Suprapubic skin (tissue), 4 donors: ENCODE results near the gene ARID5A. TPM values are rescaled to one million over a fixed set of nuclear protein-coding genes. Genes with fewer than 3 reads are reported as not detected.
"Not testable (repeated sequence)": the region's sequence is repeated elsewhere in the genome, so short reads cannot be mapped to it uniquely, and the experiment has no call there.

Experiments used
- DNase-seq, 2 donors: peaks; one replicate each; pipeline ENCODE4 v3.0.0-alpha.2; 2019; ENCODE audit warnings: low spot score in 2 of 2
- H3K27ac ChIP-seq: fragments of 200-600 bp; sonication (generic); one replicate; pipeline ENCODE4 v1.5.1; 2019
- H3K27me3 ChIP-seq: fragments of 200-600 bp; sonication (generic); one replicate; pipeline ENCODE4 v1.5.1; 2019
- H3K36me3 ChIP-seq: fragments of 200-600 bp; sonication (generic); one replicate; pipeline ENCODE4 v1.5.1; 2019
- H3K4me1 ChIP-seq: fragments of 200-600 bp; sonication (generic); one replicate; pipeline ENCODE4 v1.5.1; 2019
- H3K4me3 ChIP-seq: fragments of 200-600 bp; sonication (generic); one replicate; pipeline ENCODE4 v1.5.1; 2019; ENCODE audit warnings: mild to moderate bottlenecking
- H3K9me3 ChIP-seq: fragments of 200-600 bp; sonication (generic); one replicate; pipeline ENCODE4 v1.5.1; 2019
- EP300 ChIP-seq: sonication (generic); formaldehyde crosslinking; IDR thresholded peaks from one replicate; pipeline ENCODE4 v1.6.1; 2017; ENCODE audit warnings: antibody characterized with exemption
- POLR2A ChIP-seq, 2 donors: fragments of 450-650 bp; IDR thresholded peaks; one replicate each; pipeline ENCODE4 v1.6.1; 2017; ENCODE audit warnings: antibody characterized with exemption in 2 of 2, mild to moderate bottlenecking in 2 of 2, moderate library complexity in 2 of 2
- POLR2AphosphoS5 ChIP-seq, 3 donors: sonication (generic); formaldehyde crosslinking; IDR thresholded peaks; one replicate each; pipeline ENCODE4 v1.6.1; 2017; ENCODE audit warnings: antibody characterized with exemption in 3 of 3
- WGBS: methylation state at CpG from one replicate; pipeline ENCODE4 v1.1.5; 2018; 5-methylcytosine and 5-hydroxymethylcytosine counted together
- total RNA-seq, 4 donors: library from RNA; depleted of rRNA; stranded (reverse); fragments of >200 nt; gene quantifications; one replicate each; pipeline ENCODE4 v1.1.0, GENCODE V29; 2016
- TF ChIP-seq, protein P1 (sequence below), 2 donors: fragments of 200-600 bp in 1 of 2; fragments of 450-650 bp in 1 of 2; sonication (generic) in 1 of 2; IDR thresholded peaks; one replicate each; pipeline ENCODE4 v1.5.1; 2016 to 2019; ENCODE audit warnings: antibody characterized with exemption in 2 of 2, mild to moderate bottlenecking in 1 of 2, moderate library complexity in 1 of 2

ARID5A gene
- total RNA-seq, 4 donors from 2014 or later, result 11.4 to 22.4 (median 15.0) TPM

GRCh38 chr2:96550787-96551604 lies 14.4 kb downstream of the ARID5A start:
- TF ChIP-seq POLR2AphosphoS5 (IDR thresholded peaks at IDR 0.05) (no peak), EP300 (no peak), POLR2A (IDR thresholded peaks at IDR 0.05) (no peak)
- TF ChIP-seq, protein P1, sequence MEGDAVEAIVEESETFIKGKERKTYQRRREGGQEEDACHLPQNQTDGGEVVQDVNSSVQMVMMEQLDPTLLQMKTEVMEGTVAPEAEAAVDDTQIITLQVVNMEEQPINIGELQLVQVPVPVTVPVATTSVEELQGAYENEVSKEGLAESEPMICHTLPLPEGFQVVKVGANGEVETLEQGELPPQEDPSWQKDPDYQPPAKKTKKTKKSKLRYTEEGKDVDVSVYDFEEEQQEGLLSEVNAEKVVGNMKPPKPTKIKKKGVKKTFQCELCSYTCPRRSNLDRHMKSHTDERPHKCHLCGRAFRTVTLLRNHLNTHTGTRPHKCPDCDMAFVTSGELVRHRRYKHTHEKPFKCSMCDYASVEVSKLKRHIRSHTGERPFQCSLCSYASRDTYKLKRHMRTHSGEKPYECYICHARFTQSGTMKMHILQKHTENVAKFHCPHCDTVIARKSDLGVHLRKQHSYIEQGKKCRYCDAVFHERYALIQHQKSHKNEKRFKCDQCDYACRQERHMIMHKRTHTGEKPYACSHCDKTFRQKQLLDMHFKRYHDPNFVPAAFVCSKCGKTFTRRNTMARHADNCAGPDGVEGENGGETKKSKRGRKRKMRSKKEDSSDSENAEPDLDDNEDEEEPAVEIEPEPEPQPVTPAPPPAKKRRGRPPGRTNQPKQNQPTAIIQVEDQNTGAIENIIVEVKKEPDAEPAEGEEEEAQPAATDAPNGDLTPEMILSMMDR (IDR thresholded peaks at IDR 0.05), result no peak
- peaks cover 27% of the 10 kb centered on the region for H3K4me1 ChIP-seq
- no peak overlapping the region for H3K4me3 ChIP-seq
- no peaks in the 10 kb centered on the region for H3K27me3 ChIP-seq
- peak in 1 of 2 donors; percentile 72 for DNase-seq
- H3K27ac ChIP-seq, result no peak overlapping the region
- no peaks in the 10 kb centered on the region for H3K9me3 ChIP-seq
- peaks cover 61% of the 10 kb centered on the region for H3K36me3 ChIP-seq
- WGBS, result 94% methylated on average over 9 of the region's 14 CpGs

DNA sequence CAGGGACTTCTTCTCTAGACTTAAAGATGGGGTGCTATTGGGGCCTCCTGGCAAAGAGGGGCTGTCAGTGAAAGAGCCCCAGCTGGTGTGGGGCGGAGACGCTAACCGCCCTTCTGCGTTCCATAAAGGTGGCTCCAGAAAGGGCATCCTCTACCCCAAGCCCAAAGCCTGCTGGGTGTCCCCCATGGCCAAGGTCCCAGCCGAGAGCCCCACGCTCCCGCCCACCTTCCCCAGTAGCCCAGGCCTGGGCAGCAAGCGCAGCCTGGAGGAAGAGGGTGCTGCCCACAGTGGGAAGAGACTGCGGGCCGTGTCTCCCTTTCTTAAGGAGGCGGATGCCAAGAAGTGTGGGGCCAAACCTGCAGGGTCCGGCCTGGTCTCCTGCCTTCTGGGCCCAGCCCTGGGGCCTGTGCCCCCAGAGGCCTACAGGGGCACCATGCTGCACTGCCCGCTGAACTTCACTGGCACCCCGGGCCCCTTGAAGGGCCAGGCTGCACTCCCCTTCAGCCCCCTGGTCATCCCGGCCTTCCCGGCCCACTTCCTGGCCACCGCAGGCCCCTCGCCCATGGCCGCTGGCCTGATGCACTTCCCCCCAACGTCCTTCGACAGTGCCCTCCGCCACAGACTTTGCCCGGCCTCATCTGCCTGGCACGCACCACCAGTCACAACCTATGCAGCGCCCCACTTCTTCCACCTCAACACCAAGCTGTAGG lies 15.2 kb downstream of the ARID5A start:
- TF ChIP-seq, protein P1 (IDR thresholded peaks at IDR 0.05), result no peak
- TF ChIP-seq EP300 (no peak), POLR2AphosphoS5 (IDR thresholded peaks at IDR 0.05) (no peak), POLR2A (IDR thresholded peaks at IDR 0.05) (no peak)
- 92% methylated on average over 11 of the region's 25 CpGs for WGBS
- Histone ChIP-seq H3K4me1 (peaks cover 22% of the 10 kb centered on the region), H3K36me3 (peaks cover 61% of the 10 kb centered on the region), H3K4me3 (no peak overlapping the region), H3K9me3 (no peaks in the 10 kb centered on the region), H3K27ac (no peak overlapping the region), H3K27me3 (no peaks in the 10 kb centered on the region)
- no peak for DNase-seq

- Histone ChIP-seq H3K27me3 (no peaks in the 10 kb centered on the region), H3K9me3 (no peaks in the 10 kb centered on the region), H3K4me3 (no peak overlapping the region), H3K36me3 (peaks cover 58% of the 10 kb centered on the region), H3K4me1 (peaks cover 14% of the 10 kb centered on the region), H3K27ac (no peak overlapping the region)
- TF ChIP-seq, protein P1 (IDR thresholded peaks at IDR 0.05), result no peak
- TF ChIP-seq POLR2A (IDR thresholded peaks at IDR 0.05) (no peak), EP300 (no peak), POLR2AphosphoS5 (IDR thresholded peaks at IDR 0.05) (no peak)
- no peak for DNase-seq
- WGBS, result 78% methylated on average over 14 of the region's 18 CpGs
These were observed 16.0 kb downstream of the ARID5A start for GRCh38 chr2:96552315-96553175.

- H3K4me3 ChIP-seq, result no peak overlapping the region
- H3K4me1 ChIP-seq, result peaks cover 14% of the 10 kb centered on the region
- peak in 1 of 2 donors; percentile 63 for DNase-seq
- H3K27me3 ChIP-seq, result no peaks in the 10 kb centered on the region
- H3K36me3 ChIP-seq, result peaks cover 49% of the 10 kb centered on the region
- no peak for TF ChIP-seq POLR2AphosphoS5 (IDR thresholded peaks at IDR 0.05)
- TF ChIP-seq POLR2A (IDR thresholded peaks at IDR 0.05), result no peak
- TF ChIP-seq EP300, result no peak
- TF ChIP-seq, protein P1 (IDR thresholded peaks at IDR 0.05), result no peak
- H3K27ac ChIP-seq, result no peak overlapping the region
- WGBS, result 69% methylated on average over 7 of the region's 16 CpGs
- no peaks in the 10 kb centered on the region for H3K9me3 ChIP-seq
These were observed 16.8 kb downstream of the ARID5A start for GRCh38 chr2:96553176-96553956.

DNA sequence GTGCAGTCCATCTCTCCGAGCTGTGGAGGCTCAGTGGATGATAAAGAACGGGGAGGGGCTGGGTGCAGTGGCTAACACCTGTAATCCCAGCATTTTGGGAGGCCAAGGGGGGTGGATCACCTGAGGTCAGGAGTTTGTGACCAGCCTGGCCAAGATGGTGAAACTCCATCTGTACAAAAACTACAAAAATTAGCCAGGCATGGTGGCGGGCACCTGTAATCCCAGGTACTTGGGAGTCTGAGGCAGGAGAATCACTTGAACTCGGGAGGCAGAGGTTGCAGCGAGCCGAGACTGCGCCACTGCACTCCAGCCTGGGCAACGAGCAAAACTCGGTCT lies 17.4 kb downstream of the ARID5A start:
- H3K4me3 ChIP-seq, result peak overlapping the region; percentile 0

More for the DNA sequence above, 17.4 kb downstream of the ARID5A start:
- not testable (repeated sequence) for DNase-seq, H3K9me3 ChIP-seq, H3K27ac ChIP-seq, H3K27me3 ChIP-seq
- whole genome bisulfite sequencing, result 40% methylated on average over 9 of the region's 9 CpGs
- Histone ChIP-seq H3K4me1 (peaks cover 14% of the 10 kb centered on the region), H3K36me3 (peaks cover 44% of the 10 kb centered on the region)
